ENCODE results near the gene TMEM232. TPM values are rescaled to one million over a fixed set of nuclear protein-coding genes. Genes with fewer than 3 reads are reported as not detected.
A peak's percentile ranks its signal among the peaks of the same experiment; 100 is the strongest.

The TMEM232 gene
- total and polyA plus RNA-seq, 9 of the 15 experiments (the other 6 are each of a cell fraction or from before 2014, with no cell fraction given), result 0.09 to 2.2 (median 0.41) TPM

GRCh38 chr5:110594866-110595265, 131.6 kb downstream of the TMEM232 start (continued):
- TF ChIP-seq, protein P1, sequence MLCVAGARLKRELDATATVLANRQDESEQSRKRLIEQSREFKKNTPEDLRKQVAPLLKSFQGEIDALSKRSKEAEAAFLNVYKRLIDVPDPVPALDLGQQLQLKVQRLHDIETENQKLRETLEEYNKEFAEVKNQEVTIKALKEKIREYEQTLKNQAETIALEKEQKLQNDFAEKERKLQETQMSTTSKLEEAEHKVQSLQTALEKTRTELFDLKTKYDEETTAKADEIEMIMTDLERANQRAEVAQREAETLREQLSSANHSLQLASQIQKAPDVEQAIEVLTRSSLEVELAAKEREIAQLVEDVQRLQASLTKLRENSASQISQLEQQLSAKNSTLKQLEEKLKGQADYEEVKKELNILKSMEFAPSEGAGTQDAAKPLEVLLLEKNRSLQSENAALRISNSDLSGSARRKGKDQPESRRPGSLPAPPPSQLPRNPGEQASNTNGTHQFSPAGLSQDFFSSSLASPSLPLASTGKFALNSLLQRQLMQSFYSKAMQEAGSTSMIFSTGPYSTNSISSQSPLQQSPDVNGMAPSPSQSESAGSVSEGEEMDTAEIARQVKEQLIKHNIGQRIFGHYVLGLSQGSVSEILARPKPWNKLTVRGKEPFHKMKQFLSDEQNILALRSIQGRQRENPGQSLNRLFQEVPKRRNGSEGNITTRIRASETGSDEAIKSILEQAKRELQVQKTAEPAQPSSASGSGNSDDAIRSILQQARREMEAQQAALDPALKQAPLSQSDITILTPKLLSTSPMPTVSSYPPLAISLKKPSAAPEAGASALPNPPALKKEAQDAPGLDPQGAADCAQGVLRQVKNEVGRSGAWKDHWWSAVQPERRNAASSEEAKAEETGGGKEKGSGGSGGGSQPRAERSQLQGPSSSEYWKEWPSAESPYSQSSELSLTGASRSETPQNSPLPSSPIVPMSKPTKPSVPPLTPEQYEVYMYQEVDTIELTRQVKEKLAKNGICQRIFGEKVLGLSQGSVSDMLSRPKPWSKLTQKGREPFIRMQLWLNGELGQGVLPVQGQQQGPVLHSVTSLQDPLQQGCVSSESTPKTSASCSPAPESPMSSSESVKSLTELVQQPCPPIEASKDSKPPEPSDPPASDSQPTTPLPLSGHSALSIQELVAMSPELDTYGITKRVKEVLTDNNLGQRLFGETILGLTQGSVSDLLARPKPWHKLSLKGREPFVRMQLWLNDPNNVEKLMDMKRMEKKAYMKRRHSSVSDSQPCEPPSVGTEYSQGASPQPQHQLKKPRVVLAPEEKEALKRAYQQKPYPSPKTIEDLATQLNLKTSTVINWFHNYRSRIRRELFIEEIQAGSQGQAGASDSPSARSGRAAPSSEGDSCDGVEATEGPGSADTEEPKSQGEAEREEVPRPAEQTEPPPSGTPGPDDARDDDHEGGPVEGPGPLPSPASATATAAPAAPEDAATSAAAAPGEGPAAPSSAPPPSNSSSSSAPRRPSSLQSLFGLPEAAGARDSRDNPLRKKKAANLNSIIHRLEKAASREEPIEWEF (CRISPR knock-in tag; IDR thresholded peaks at IDR 0.05), result no peak
- no peak for TF ChIP-seq HMG20A (CRISPR knock-in tag; conservative IDR thresholded peaks at IDR 0.05)
- TF ChIP-seq BCL6 (CRISPR knock-in tag; IDR thresholded peaks at IDR 0.05), result no peak

DNA sequence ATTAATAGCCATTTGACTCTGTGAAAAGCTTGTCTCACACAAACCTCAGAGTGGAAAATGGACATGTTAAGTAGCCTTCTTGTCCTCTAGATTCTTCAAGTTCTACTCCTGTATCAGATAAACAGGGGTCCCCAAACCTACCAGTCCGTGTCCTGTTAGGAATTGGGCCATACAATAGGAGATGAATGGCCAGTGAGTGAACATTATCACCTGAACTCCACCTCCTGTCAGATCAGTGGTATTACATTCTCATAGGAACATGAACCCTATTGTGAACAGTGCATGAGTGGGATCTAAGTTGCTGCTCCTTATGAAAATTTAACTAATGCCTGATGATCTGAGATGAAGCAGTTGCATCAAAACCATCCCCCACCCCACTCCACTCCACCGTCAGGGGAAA, 136.3 kb downstream of the TMEM232 start:
- no peak overlapping the region for H3K27ac ChIP-seq (ENCODE audit: extremely low read depth, low read depth, low read length)
- H3K79me2 ChIP-seq (ENCODE audit: control insufficient read depth, insufficient read depth, low read length), result no peaks in the 10 kb centered on the region
- no TSS peak for BruUV-seq (replicated peaks)
- H3K36me3 ChIP-seq (ENCODE audit: control insufficient read depth, insufficient read depth, low read length), result no peaks in the 10 kb centered on the region
- H3K9me3 ChIP-seq (replicated peaks; ENCODE audit: control insufficient read depth, insufficient read depth, low read depth, low read length), result no peaks in the 10 kb centered on the region
- H3K27me3 ChIP-seq (ENCODE audit: control insufficient read depth in 2 of 2, insufficient read depth in 2 of 2, low read length in 2 of 2), result no peaks in the 10 kb centered on the region
- 0% methylated on average over 2 of the region's 2 CpGs for WGBS (ENCODE audit: insufficient coverage, low coverage, missing lambda C conversion rate)
- FAIRE-seq (no peak), ATAC-seq (no peak), DNase-seq (ENCODE audit: extremely low read depth in 1 of 4, low spot score in 3 of 4) (no peak)
- in situ Hi-C loops (cut with MboI) (no loop called here), intact Hi-C loops (cut with micrococcal nuclease) (no loop called here)
- no peak overlapping the region for H3K4me3 ChIP-seq
- H3K9ac ChIP-seq (ENCODE audit: insufficient read depth in 1 of 2, low read depth in 2 of 2, low read length in 2 of 2), result no peak overlapping the region
- no peak overlapping the region for H2AFZ ChIP-seq (ENCODE audit: low read depth, low read length)
- H3K4me2 ChIP-seq (ENCODE audit: insufficient read depth, low read length), result no peak overlapping the region
- ChIA-PET CTCF (ENCODE audit: low intra/inter-chr PET ratio) (no interaction called here), POLR2A (no interaction called here)
- H3K4me1 ChIP-seq (replicated peaks in 1 of 2; ENCODE audit: control insufficient read depth in 2 of 2, insufficient read depth in 2 of 2, low read length in 2 of 2), result no peaks in the 10 kb centered on the region
- H4K20me1 ChIP-seq (replicated peaks; ENCODE audit: control insufficient read depth, insufficient read depth, low read length), result no peaks in the 10 kb centered on the region
- H3K9me1 ChIP-seq (ENCODE audit: control insufficient read depth, insufficient read depth, low read length), result no peaks in the 10 kb centered on the region
- no peak for TF ChIP-seq HNRNPL (IDR thresholded peaks at IDR 0.05; ENCODE audit: low read depth, low read length)
- TF ChIP-seq, protein P2, sequence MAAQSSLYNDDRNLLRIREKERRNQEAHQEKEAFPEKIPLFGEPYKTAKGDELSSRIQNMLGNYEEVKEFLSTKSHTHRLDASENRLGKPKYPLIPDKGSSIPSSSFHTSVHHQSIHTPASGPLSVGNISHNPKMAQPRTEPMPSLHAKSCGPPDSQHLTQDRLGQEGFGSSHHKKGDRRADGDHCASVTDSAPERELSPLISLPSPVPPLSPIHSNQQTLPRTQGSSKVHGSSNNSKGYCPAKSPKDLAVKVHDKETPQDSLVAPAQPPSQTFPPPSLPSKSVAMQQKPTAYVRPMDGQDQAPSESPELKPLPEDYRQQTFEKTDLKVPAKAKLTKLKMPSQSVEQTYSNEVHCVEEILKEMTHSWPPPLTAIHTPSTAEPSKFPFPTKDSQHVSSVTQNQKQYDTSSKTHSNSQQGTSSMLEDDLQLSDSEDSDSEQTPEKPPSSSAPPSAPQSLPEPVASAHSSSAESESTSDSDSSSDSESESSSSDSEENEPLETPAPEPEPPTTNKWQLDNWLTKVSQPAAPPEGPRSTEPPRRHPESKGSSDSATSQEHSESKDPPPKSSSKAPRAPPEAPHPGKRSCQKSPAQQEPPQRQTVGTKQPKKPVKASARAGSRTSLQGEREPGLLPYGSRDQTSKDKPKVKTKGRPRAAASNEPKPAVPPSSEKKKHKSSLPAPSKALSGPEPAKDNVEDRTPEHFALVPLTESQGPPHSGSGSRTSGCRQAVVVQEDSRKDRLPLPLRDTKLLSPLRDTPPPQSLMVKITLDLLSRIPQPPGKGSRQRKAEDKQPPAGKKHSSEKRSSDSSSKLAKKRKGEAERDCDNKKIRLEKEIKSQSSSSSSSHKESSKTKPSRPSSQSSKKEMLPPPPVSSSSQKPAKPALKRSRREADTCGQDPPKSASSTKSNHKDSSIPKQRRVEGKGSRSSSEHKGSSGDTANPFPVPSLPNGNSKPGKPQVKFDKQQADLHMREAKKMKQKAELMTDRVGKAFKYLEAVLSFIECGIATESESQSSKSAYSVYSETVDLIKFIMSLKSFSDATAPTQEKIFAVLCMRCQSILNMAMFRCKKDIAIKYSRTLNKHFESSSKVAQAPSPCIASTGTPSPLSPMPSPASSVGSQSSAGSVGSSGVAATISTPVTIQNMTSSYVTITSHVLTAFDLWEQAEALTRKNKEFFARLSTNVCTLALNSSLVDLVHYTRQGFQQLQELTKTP (IDR thresholded peaks at IDR 0.05; ENCODE audit: low read depth in 1 of 2, partially characterized antibody in 2 of 2), result no peak
- no peak for TF ChIP-seq FOXK1 (CRISPR knock-in tag; IDR thresholded peaks at IDR 0.05; ENCODE audit: borderline replicate concordance)
- TF ChIP-seq FUS (optimal IDR thresholded peaks at IDR 0.05; ENCODE audit: low read depth, low read length), result no peak
- TF ChIP-seq RAD21 (CRISPR knock-in tag; conservative IDR thresholded peaks at IDR 0.05 in 1 of 2, IDR thresholded peaks at IDR 0.05 in 1 of 2), result peak in 1 of 2 experiments; percentile 31; a peak in 2 of 4 replicates
